Body of pancreas (tissue), 4 donors: ENCODE results near the gene PATL2. TPM values are rescaled to one million over a fixed set of nuclear protein-coding genes. Genes with fewer than 3 reads are reported as not detected.
A peak's percentile ranks its signal among the peaks of the same experiment; 100 is the strongest.
"Not testable (repeated sequence)": the region's sequence is repeated elsewhere in the genome, so short reads cannot be mapped to it uniquely, and the experiment has no call there.

ENCODE experiments used
- ATAC-seq: fragments of 150-250 bp; one replicate; pipeline ENCODE4 v1.9.1; 2016
- DNase-seq, 4 donors: peaks; one replicate each; pipeline ENCODE4 v3.0.0-alpha.2; 2019
- H3K27ac ChIP-seq, 4 donors: fragments of 200-600 bp; sonication (generic); 1 replicate in 3 of 4; 2 replicates in 1 of 4; pipeline versions ENCODE4 v1.5.1 to v1.6.1; 2016 to 2019; ENCODE audit warnings: mild to moderate bottlenecking in 1 of 4, mixed read lengths in 1 of 4, moderate library complexity in 1 of 4
- H3K27me3 ChIP-seq, 2 donors: fragments of 200-600 bp; sonication (generic); one replicate each; pipeline ENCODE4 v1.6.0; 2016; ENCODE audit warnings: mild to moderate bottlenecking in 1 of 2
- H3K36me3 ChIP-seq, 2 donors: fragments of 200-600 bp; sonication (generic); replicated peaks in 1 of 2; 2 replicates each; pipeline ENCODE4 v1.5.1; 2016; ENCODE audit warnings: low read depth in 2 of 2; ENCODE audit not compliant: insufficient read depth in 1 of 2
- H3K4me1 ChIP-seq: fragments of 200-600 bp; sonication (generic); one replicate; pipeline ENCODE4 v1.6.0; 2016
- H3K4me3 ChIP-seq, 2 donors: fragments of 200-600 bp; sonication (generic); 1 replicate in 1 of 2; 2 replicates in 1 of 2; pipeline ENCODE4 v1.5.1; 2016 to 2019
- H3K9me3 ChIP-seq, 3 donors: fragments of 200-600 bp; sonication (generic); 1 replicate in 2 of 3; 2 replicates in 1 of 3; pipeline ENCODE4 v1.5.1; 2016
- POLR2A ChIP-seq, 3 donors: fragments of 450-650 bp; IDR thresholded peaks; one replicate each; pipeline ENCODE4 v1.6.1; 2016; ENCODE audit warnings: antibody characterized with exemption in 3 of 3, mild to moderate bottlenecking in 2 of 3
- WGBS, 2 donors: methylation state at CpG; one replicate each; pipeline ENCODE4 v1.1.5; 2017; 5-methylcytosine and 5-hydroxymethylcytosine counted together
- intact Hi-C: fragments of 100-400 bp; cut with DNase I; formaldehyde crosslinking; loops from one replicate; pipeline ENCODE4 v1.15.1; 2023
- total RNA-seq, 2 donors: library from RNA; depleted of rRNA; stranded (reverse); fragments of >200 nt; gene quantifications; one replicate each; pipeline ENCODE4 v1.1.0, GENCODE V29; 2016
- TF ChIP-seq, protein P1 (sequence below), 7 experiments: fragments of 450-650 bp in 4 of 7; fragments of 200-600 bp in 3 of 7; sonication (generic) in 3 of 7; IDR thresholded peaks; one replicate each; pipeline ENCODE4 v1.5.1; 2016 to 2019; ENCODE audit warnings: antibody characterized with exemption in 7 of 7

PATL2 gene
- total RNA-seq, 2 donors from 2014 or later = 1.0 to 1.6 TPM

DNA sequence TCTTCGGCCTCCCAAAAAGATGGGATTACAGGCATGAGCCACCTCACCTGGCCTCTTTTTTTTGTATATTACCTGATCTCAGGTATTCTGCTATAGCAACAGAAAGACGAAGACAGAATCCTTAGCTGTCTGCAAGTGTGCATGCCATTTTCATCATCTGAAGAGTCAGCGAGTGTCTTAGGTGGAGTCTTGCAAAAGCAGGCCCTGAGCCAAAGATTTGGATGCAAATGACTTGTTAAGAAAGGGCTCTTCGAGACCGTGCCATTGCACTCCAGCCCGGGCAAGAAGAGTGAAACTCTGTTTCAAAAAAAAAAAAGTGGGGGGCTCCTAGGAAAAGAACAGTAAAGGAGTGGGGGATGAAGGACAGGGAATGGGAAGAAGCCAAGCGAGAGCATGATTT is 15.0 kb upstream of the PATL2 start:
- H3K27me3 ChIP-seq = no peaks in the 10 kb centered on the region
- no peaks in the 10 kb centered on the region for H3K9me3 ChIP-seq
- peak overlapping the region in 2 of 4 donors; percentile 95 to 97 for H3K27ac ChIP-seq
- H3K4me1 ChIP-seq = peaks cover 19% of the 10 kb centered on the region
- no peak overlapping the region for H3K4me3 ChIP-seq
- H3K36me3 ChIP-seq = no peaks in the 10 kb centered on the region
- ATAC-seq (no peak), DNase-seq (no peak)
- intact Hi-C loops = no loop called here
- 57 to 76% methylated on average over 7 of the region's 7 CpGs for WGBS, 2 donors
- TF ChIP-seq, protein P1, sequence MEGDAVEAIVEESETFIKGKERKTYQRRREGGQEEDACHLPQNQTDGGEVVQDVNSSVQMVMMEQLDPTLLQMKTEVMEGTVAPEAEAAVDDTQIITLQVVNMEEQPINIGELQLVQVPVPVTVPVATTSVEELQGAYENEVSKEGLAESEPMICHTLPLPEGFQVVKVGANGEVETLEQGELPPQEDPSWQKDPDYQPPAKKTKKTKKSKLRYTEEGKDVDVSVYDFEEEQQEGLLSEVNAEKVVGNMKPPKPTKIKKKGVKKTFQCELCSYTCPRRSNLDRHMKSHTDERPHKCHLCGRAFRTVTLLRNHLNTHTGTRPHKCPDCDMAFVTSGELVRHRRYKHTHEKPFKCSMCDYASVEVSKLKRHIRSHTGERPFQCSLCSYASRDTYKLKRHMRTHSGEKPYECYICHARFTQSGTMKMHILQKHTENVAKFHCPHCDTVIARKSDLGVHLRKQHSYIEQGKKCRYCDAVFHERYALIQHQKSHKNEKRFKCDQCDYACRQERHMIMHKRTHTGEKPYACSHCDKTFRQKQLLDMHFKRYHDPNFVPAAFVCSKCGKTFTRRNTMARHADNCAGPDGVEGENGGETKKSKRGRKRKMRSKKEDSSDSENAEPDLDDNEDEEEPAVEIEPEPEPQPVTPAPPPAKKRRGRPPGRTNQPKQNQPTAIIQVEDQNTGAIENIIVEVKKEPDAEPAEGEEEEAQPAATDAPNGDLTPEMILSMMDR (IDR thresholded peaks at IDR 0.05) = no peak
- TF ChIP-seq POLR2A (IDR thresholded peaks at IDR 0.05) = no peak

- ATAC-seq (no peak), DNase-seq (no peak)
- intact Hi-C loops = no loop called here
- Histone ChIP-seq H3K27me3 (no peaks in the 10 kb centered on the region), H3K36me3 (peaks cover 0 to 13% of the 10 kb centered on the region in 2 donors), H3K4me1 (no peaks in the 10 kb centered on the region), H3K4me3 (no peak overlapping the region), H3K9me3 (no peaks in the 10 kb centered on the region), H3K27ac (no peak overlapping the region)
- 69 to 71% methylated on average over 2 of the region's 2 CpGs for whole genome bisulfite sequencing, 2 donors
- no peak for TF ChIP-seq POLR2A (IDR thresholded peaks at IDR 0.05)
- TF ChIP-seq, protein P1 (IDR thresholded peaks at IDR 0.05) = no peak
Observed at GRCh38 chr15:44722011-44722410, 10.9 kb upstream of the PATL2 start.

DNA sequence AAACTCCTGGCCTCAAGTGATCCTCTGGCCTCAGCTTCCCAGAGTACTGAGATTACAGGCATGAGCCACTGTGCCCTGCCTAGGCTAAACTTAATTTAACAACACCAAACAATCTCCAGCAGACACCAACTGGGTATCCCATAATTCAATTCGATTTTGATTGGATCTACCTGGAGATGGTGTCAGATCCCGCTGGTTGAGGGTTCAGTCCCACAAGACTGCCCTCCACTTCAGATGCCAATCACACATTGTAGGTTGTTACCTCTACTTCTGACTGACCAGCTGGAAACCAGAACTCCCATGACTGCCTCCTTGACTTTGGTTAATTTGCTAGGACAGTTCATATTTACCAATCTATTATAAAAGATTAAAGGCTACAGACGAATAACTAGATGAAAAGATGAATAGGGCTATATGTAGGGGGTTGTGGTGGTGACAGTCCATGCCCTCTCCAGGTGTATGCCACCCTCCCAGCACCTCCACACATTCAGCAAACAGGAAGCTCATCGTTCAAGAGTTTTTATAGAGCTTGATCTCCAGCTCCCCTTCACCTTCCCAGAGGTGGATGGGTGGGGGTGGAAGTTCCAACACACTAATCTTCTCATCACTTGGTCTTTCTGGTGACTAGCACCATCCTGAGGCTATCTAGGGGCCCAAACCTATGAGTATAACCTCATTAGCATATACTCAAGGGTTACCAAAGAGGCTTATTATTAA is 9.5 kb upstream of the PATL2 start:
- WGBS, 2 donors = 71 to 79% methylated on average over 4 of the region's 4 CpGs
- H3K4me1 ChIP-seq = no peaks in the 10 kb centered on the region
- H3K36me3 ChIP-seq = peaks cover 3 to 27% of the 10 kb centered on the region in 2 donors
- H3K27ac ChIP-seq = no peak overlapping the region
- DNase-seq (no peak), ATAC-seq (no peak)
- H3K9me3 ChIP-seq = no peaks in the 10 kb centered on the region
- intact Hi-C loops = no loop called here
- H3K27me3 ChIP-seq = no peaks in the 10 kb centered on the region
- H3K4me3 ChIP-seq = no peak overlapping the region
- TF ChIP-seq POLR2A (IDR thresholded peaks at IDR 0.05) = no peak
- TF ChIP-seq, protein P1 (IDR thresholded peaks at IDR 0.05) = no peak

DNA sequence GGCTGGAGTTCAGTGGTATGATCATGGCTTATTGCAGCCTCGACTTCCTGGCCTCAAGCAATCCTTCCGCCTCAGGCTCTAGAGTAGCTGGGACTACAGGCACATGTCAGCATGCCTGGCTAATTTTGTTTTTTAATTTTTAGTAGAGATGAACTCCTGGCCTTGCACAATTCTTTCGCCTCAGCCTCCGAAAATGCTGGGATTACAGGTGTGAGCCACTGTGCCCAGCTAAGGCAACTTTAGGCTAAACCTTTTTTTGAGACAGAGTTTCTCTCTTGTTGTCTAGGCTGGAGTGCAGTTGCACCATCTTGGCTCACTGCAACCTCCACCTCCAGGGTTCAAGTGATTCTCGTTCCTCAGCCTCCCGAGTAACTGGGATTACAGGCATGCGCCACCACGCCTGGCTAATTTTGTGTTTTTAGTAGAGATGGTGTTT is 8.9 kb upstream of the PATL2 start:
- H3K4me1 ChIP-seq, H3K27me3 ChIP-seq, DNase-seq, ATAC-seq, intact Hi-C loops, H3K4me3 ChIP-seq, H3K9me3 ChIP-seq: not testable (repeated sequence)
- Histone ChIP-seq H3K36me3 (peaks cover 7 to 27% of the 10 kb centered on the region in 2 donors), H3K27ac (peak overlapping the region in 1 of 4 donors; percentile 40)
- 85 to 91% methylated on average over 8 of the region's 8 CpGs for WGBS, 2 donors

DNA sequence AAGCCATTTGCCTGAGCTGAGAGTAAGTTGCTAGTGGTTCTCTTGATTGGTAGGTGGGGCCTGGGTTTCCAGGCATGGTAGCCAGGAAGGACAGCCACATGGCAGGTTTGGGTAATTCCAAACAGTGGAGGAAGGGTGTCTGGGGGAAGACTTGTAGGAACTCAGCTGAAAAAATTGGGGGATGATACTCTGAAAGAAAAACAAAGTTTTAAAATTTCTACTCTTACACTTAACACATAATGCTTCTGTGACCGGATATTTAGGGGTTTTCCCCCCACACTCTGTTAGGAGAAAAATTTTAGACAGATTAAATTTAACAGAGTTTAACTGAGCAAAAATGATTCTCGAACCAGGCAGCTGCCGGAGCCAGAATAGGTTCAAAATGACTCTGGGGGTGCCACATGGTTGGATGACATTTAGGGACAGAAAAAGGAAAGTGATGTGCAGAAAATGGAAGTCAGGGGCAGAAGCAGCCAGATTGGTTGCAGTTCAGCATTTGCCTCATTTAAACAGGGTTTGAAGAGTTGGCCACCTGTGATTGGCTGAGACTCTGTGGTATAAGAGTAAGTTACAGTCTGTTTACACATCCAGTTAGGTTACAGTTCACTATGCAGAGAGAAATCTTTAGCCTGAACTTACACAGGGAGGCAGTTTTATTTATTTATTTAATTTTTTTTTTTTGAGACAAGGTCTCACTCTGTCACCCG is 8.3 kb upstream of the PATL2 start:
- DNase-seq = no peak
- Histone ChIP-seq H3K9me3 (no peaks in the 10 kb centered on the region), H3K27ac (peak overlapping the region in 1 of 4 donors; percentile 40), H3K27me3 (no peaks in the 10 kb centered on the region), H3K36me3 (peaks cover 7 to 27% of the 10 kb centered on the region in 2 donors), H3K4me3 (no peak overlapping the region), H3K4me1 (no peaks in the 10 kb centered on the region)
- 69 to 78% methylated on average over 4 of the region's 4 CpGs for WGBS, 2 donors
- intact Hi-C loops = no loop called here
- no peak for TF ChIP-seq POLR2A (IDR thresholded peaks at IDR 0.05)
- TF ChIP-seq, protein P1 (IDR thresholded peaks at IDR 0.05) = no peak
- ATAC-seq = peak; percentile 41
